ENCODE measurements around the gene TSACC.
"Not testable (repeated sequence)": the region's sequence is repeated elsewhere in the genome, so short reads cannot be mapped to it uniquely, and the experiment has no call there.

TSACC gene

DNA sequence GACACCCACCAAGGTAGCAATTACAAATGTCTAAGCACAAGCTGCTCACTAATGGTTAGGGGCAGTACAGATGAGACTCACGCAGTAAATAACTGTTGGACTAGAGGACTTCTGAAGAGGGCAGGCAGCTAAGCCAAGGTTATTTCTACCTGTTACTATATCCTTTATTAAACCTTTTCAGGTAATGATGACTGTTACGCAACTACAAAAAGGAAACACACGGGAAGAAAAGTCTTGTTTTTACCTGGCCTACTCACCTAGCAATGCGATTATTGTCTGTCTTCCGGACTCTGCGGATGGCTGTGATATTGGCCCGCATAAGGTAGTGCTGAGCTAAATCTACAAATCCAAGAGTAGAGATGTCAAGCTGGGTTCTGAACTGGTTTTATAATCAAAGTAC, 21.4 kb upstream of the TSACC start:
- no peak overlapping the region for H3K4me3 Mint-ChIP-seq
- H3K4me1 Mint-ChIP-seq = no peaks in the 10 kb centered on the region
- TF ChIP-seq CTCF (IDR thresholded peaks at IDR 0.05) = no peak
- H3K36me3 Mint-ChIP-seq (ENCODE audit: low read depth) = peaks cover 86% of the 10 kb centered on the region
- DNase-seq = no peak
- H3K27me3 Mint-ChIP-seq (ENCODE audit: low read depth, poor library complexity) = no peaks in the 10 kb centered on the region
- no peak overlapping the region for H3K27ac Mint-ChIP-seq
- H3K9me3 Mint-ChIP-seq = no peaks in the 10 kb centered on the region

DNA sequence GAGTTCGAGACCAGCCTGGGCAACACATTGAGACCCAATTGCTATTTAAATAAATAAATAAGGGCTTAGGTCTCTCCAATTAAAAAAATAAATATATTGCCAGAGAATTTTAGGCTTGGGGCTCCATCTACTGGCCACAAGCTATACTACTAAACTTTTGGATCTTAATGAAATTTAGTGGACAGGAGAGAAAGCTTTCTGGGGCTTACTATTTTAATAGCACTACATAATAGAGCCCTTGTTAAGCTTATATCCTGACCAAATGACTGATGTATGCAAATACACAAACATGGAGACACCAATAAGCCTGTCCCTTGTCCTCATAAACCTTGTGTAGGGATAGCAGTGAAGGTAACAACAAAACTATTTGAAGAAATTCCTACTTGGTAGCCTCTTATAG, 18.7 kb upstream of the TSACC start:
- Mint-ChIP-seq H3K27ac (no peak overlapping the region), H3K4me1 (no peaks in the 10 kb centered on the region), H3K4me3 (no peak overlapping the region), H3K36me3 (ENCODE audit: low read depth) (peaks cover 73% of the 10 kb centered on the region), H3K9me3 (no peaks in the 10 kb centered on the region), H3K27me3 (ENCODE audit: low read depth, poor library complexity) (peaks cover 2% of the 10 kb centered on the region)
- no peak for DNase-seq
- TF ChIP-seq CTCF (IDR thresholded peaks at IDR 0.05) = peak; percentile 51

- H3K27ac Mint-ChIP-seq = no peak overlapping the region
- no peak for TF ChIP-seq CTCF (IDR thresholded peaks at IDR 0.05)
- no peaks in the 10 kb centered on the region for H3K9me3 Mint-ChIP-seq
- no peak overlapping the region for H3K4me3 Mint-ChIP-seq
- no peak for DNase-seq
- H3K27me3 Mint-ChIP-seq (ENCODE audit: low read depth, poor library complexity) = peaks cover 2% of the 10 kb centered on the region
- H3K4me1 Mint-ChIP-seq = no peaks in the 10 kb centered on the region
- peaks cover 74% of the 10 kb centered on the region for H3K36me3 Mint-ChIP-seq (ENCODE audit: low read depth)
Observed at GRCh38 chr1:156320560-156320959, 17.8 kb upstream of the TSACC start.

DNA sequence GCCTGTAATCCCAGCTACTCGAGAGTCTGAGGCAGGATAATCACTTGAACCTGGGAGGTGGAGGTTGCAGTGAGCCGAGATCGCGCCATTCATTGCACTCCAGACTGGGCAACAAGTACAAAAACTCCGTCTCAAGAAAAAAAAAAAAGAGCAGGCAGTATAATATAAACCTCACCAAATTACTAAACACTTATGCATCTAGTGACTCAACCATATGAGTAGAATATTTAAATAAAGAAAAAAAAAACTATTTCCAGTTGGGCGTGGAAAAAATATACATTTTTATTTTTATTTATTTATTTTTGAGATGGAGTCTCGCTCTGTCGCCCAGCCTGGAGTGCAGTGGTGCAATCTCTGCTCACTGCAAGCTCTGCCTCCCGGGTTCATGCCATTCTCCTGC, 15.1 kb upstream of the TSACC start:
- H3K4me1 Mint-ChIP-seq; H3K27me3 Mint-ChIP-seq (ENCODE audit: low read depth, poor library complexity); H3K27ac Mint-ChIP-seq; H3K9me3 Mint-ChIP-seq; DNase-seq; H3K4me3 Mint-ChIP-seq: not testable (repeated sequence)
- peaks cover 67% of the 10 kb centered on the region for H3K36me3 Mint-ChIP-seq (ENCODE audit: low read depth)

DNA sequence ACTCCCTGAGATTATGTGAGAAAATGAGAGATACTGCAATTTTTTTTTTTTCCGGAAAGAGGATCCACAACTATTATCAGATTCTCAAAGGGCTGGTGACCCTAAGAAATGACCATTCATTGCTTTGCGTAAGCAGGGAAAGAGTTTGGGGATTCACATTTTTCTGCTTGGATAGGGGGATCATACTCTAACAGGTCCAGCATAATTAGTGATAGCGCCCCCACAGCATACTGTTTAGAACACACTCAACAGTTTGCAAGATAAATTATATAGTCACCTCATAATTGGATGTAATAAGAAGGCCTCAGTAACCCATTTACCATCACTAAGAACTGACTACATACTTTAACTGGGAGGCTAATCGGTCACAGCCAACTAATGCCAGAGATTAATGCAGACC, 2.1 kb upstream of the TSACC start:
- H3K27me3 Mint-ChIP-seq (ENCODE audit: low read depth, poor library complexity) = no peaks in the 10 kb centered on the region
- H3K4me3 Mint-ChIP-seq = peak overlapping the region; percentile 100
- no peaks in the 10 kb centered on the region for H3K9me3 Mint-ChIP-seq
- H3K4me1 Mint-ChIP-seq = peaks cover 30% of the 10 kb centered on the region
- TF ChIP-seq CTCF (IDR thresholded peaks at IDR 0.05) = no peak
- peak overlapping the region; percentile 31 for H3K27ac Mint-ChIP-seq
- H3K36me3 Mint-ChIP-seq (ENCODE audit: low read depth) = peaks cover 48% of the 10 kb centered on the region
- no peak for DNase-seq

DNA sequence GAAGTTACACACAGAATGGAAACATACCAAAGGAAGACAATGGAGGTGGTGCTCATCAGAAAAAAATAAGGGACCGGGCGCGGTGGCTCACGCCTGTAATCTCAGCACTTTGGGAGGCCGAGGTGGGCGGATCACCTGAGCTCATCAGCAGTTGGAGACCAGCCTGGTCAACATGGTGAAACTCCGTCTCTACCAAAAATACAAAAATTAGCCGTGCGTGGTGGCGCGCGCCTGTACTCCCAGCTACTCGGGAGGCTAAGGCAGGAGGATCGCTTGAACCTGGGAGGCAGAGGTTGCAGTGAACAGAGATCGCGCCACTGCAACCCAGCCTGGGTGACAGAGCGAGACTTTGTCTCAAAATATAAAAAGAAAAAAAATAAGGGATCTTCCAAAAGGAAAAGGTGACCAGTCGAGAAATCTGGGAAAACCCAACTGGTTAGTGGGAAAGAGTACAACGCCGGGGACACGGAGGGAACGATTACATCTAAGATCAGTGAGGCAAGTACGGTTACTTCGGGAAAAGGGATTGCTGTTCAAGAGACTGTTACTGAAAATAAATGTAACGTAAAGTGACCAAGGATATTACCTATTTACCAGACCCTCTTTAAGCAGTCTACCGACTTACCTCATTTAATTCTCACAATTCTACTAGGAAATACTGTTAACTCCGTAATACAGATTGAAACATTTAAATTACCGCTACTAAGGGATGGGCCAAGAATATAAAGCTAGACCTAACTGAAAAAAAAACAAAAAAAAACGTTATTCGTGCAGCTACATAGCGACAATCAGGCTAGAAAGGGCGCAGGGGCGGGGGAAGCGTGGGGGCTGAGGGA, 1.1 kb upstream of the TSACC start:
- Mint-ChIP-seq H3K36me3 (ENCODE audit: low read depth) (peaks cover 38% of the 10 kb centered on the region), H3K27ac (peak overlapping the region; percentile 96), H3K4me3 (peak overlapping the region; percentile 100), H3K27me3 (ENCODE audit: low read depth, poor library complexity) (no peaks in the 10 kb centered on the region), H3K4me1 (peaks cover 30% of the 10 kb centered on the region), H3K9me3 (no peaks in the 10 kb centered on the region)
- no peak for DNase-seq
- TF ChIP-seq CTCF (IDR thresholded peaks at IDR 0.05) = no peak
